Measurements from ENCODE around the gene COL6A3.
A peak's percentile ranks its signal among the peaks of the same experiment; 100 is the strongest.

Gene COL6A3

GRCh38 chr2:237434866-237435311, 20.9 kb upstream of the COL6A3 start:
- peaks cover 0 to 3% (median 0%) of the 10 kb centered on the region in 5 experiments for H3K9me3 ChIP-seq (ENCODE audit: control extremely low read depth in 1 of 5, control insufficient read depth in 4 of 5, insufficient read depth in 2 of 5, low read depth in 1 of 5, low read length in 4 of 5)
- peak overlapping the region in 5 of 7 experiments; percentile 4 to 43 (median 6) for H3K4me3 ChIP-seq (ENCODE audit: control insufficient read depth in 1 of 7, extremely low read depth in 1 of 7, insufficient read depth in 4 of 7, low read depth in 2 of 7, low read length in 6 of 7)
- H3K36me3 ChIP-seq (ENCODE audit: control insufficient read depth in 4 of 4, insufficient read depth in 4 of 4, low read length in 3 of 4) = no peaks in the 10 kb centered on the region
- peak; percentile 69 to 90 (median 87) for DNase-seq
- H3K27ac ChIP-seq (ENCODE audit: insufficient read depth in 1 of 2, low read depth in 1 of 2, low read length in 2 of 2, poor library complexity in 1 of 2, severe bottlenecking in 2 of 2) = peak overlapping the region in 1 of 2 experiments; percentile 12
- H3K4me1 ChIP-seq (ENCODE audit: control extremely low read depth in 1 of 4, control insufficient read depth in 4 of 4, insufficient read depth in 4 of 4, low read length in 3 of 4) = peaks cover 13 to 64% (median 55%) of the 10 kb centered on the region in 4 experiments
- WGBS (ENCODE audit: insufficient coverage) = under 1% methylated on average over 13 of the region's 14 CpGs
- H3K27me3 ChIP-seq (replicated peaks in 2 of 5; ENCODE audit: control insufficient read depth in 4 of 5, insufficient read depth in 5 of 5, low read length in 4 of 5) = no peaks in the 10 kb centered on the region
- POLR2A ChIA-PET = interaction anchor here (0.7 to 1.1 kb wide), 2 partner anchors 39 to 40 kb away, joined by 3 read pairs; no protein-coding TSS in a partner anchor
- CTCF ChIA-PET = interaction anchor here (1.0 to 4.3 kb wide), 6 partner anchors 14 to 141 kb away, joined by 3 to 32 read pairs (median 20); no protein-coding TSS in a partner anchor

DNA sequence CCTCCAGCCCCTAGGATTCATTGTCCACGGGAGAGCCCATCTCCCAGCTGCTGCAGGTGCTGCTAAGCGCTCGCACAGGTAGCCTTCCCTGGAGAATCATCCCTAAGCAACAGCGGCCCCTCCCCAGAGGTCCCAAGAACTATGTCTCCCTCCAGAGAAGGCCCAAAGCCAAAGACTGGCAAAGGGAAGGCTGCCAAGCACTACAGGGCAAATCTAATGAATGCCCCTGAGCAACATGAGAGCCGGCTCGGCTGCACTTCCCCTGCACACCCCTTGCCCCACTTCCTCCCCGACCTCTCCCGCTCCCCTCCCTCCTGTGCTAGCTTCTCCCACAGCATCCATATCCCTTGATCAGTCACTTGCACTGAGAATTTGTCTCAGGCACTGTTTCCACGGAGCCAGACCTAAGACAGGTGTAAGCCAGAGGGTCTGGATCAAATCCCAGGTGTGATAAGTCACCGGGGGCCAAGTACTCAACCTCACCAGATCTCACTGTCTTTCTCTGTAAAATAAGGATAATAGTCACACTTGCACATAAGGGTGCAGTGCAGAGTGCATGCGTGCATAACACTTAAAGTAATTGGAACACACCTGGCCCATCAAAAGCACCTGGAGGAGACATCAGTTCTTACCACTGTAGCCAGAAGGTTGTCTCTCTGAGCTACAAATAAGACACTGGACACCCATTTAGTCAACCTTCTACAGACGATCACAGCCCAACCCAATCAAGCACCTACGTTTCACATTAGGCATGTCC, 20.1 kb upstream of the COL6A3 start:
- POLR2A ChIA-PET = interaction anchor here (1.1 kb wide), 1 partner anchor 41 kb away, joined by 3 read pairs; no protein-coding TSS in a partner anchor

GRCh38 chr2:237432484-237433092, 18.6 kb upstream of the COL6A3 start:
- WGBS (ENCODE audit: insufficient coverage) = 68% methylated on average over 12 of the region's 17 CpGs
- Histone ChIP-seq H3K4me1 (ENCODE audit: control extremely low read depth in 1 of 4, control insufficient read depth in 4 of 4, insufficient read depth in 4 of 4, low read length in 3 of 4) (peaks cover 13 to 56% (median 48%) of the 10 kb centered on the region in 4 experiments), H3K9me3 (ENCODE audit: control extremely low read depth in 1 of 5, control insufficient read depth in 4 of 5, insufficient read depth in 2 of 5, low read depth in 1 of 5, low read length in 4 of 5) (no peaks in the 10 kb centered on the region), H3K27ac (ENCODE audit: insufficient read depth in 1 of 2, low read depth in 1 of 2, low read length in 2 of 2, poor library complexity in 1 of 2, severe bottlenecking in 2 of 2) (no peak overlapping the region), H3K27me3 (replicated peaks in 2 of 5; ENCODE audit: control insufficient read depth in 4 of 5, insufficient read depth in 5 of 5, low read length in 4 of 5) (no peaks in the 10 kb centered on the region), H3K36me3 (ENCODE audit: control insufficient read depth in 4 of 4, insufficient read depth in 4 of 4, low read length in 3 of 4) (no peaks in the 10 kb centered on the region), H3K4me3 (ENCODE audit: control insufficient read depth in 1 of 7, extremely low read depth in 1 of 7, insufficient read depth in 4 of 7, low read depth in 2 of 7, low read length in 6 of 7) (no peak overlapping the region)
- CTCF ChIA-PET = interaction anchor here (3.3 to 4.3 kb wide), 4 partner anchors 12 to 42 kb away, joined by 16 to 32 read pairs (median 26); no protein-coding TSS in a partner anchor
- DNase-seq = no peak
- POLR2A ChIA-PET = no interaction called here

More for the DNA sequence above, 20.1 kb upstream of the COL6A3 start:
- no peaks in the 10 kb centered on the region for H3K9me3 ChIP-seq (ENCODE audit: control extremely low read depth in 1 of 5, control insufficient read depth in 4 of 5, insufficient read depth in 2 of 5, low read depth in 1 of 5, low read length in 4 of 5)
- WGBS (ENCODE audit: insufficient coverage) = 50% methylated on average over 10 of the region's 13 CpGs
- peaks cover 13 to 66% (median 56%) of the 10 kb centered on the region in 4 experiments for H3K4me1 ChIP-seq (ENCODE audit: control extremely low read depth in 1 of 4, control insufficient read depth in 4 of 4, insufficient read depth in 4 of 4, low read length in 3 of 4)
- peak overlapping the region in 1 of 7 experiments; percentile 6 for H3K4me3 ChIP-seq (ENCODE audit: control insufficient read depth in 1 of 7, extremely low read depth in 1 of 7, insufficient read depth in 4 of 7, low read depth in 2 of 7, low read length in 6 of 7)
- H3K27me3 ChIP-seq (replicated peaks in 2 of 5; ENCODE audit: control insufficient read depth in 4 of 5, insufficient read depth in 5 of 5, low read length in 4 of 5) = no peaks in the 10 kb centered on the region
- DNase-seq = peak in 2 of 3 donors; percentile 38 to 46
- CTCF ChIA-PET = interaction anchor here (1.1 to 4.3 kb wide), 5 partner anchors 13 to 140 kb away, joined by 3 to 32 read pairs (median 23); no protein-coding TSS in a partner anchor
- H3K27ac ChIP-seq (ENCODE audit: insufficient read depth in 1 of 2, low read depth in 1 of 2, low read length in 2 of 2, poor library complexity in 1 of 2, severe bottlenecking in 2 of 2) = no peak overlapping the region
- no peaks in the 10 kb centered on the region for H3K36me3 ChIP-seq (ENCODE audit: control insufficient read depth in 4 of 4, insufficient read depth in 4 of 4, low read length in 3 of 4)

- Histone ChIP-seq H3K4me3 (ENCODE audit: control insufficient read depth in 1 of 7, extremely low read depth in 1 of 7, insufficient read depth in 4 of 7, low read depth in 2 of 7, low read length in 6 of 7) (no peak overlapping the region), H3K9me3 (ENCODE audit: control extremely low read depth in 1 of 5, control insufficient read depth in 4 of 5, insufficient read depth in 2 of 5, low read depth in 1 of 5, low read length in 4 of 5) (no peaks in the 10 kb centered on the region), H3K4me1 (ENCODE audit: control extremely low read depth in 1 of 4, control insufficient read depth in 4 of 4, insufficient read depth in 4 of 4, low read length in 3 of 4) (peaks cover 13 to 51% (median 44%) of the 10 kb centered on the region in 4 experiments), H3K27ac (ENCODE audit: insufficient read depth in 1 of 2, low read depth in 1 of 2, low read length in 2 of 2, poor library complexity in 1 of 2, severe bottlenecking in 2 of 2) (no peak overlapping the region), H3K36me3 (ENCODE audit: control insufficient read depth in 4 of 4, insufficient read depth in 4 of 4, low read length in 3 of 4) (no peaks in the 10 kb centered on the region), H3K27me3 (replicated peaks in 2 of 5; ENCODE audit: control insufficient read depth in 4 of 5, insufficient read depth in 5 of 5, low read length in 4 of 5) (no peaks in the 10 kb centered on the region)
- WGBS (ENCODE audit: insufficient coverage) = 97% methylated on average over 4 of the region's 4 CpGs
- DNase-seq = no peak
- ChIA-PET POLR2A (no interaction called here), CTCF (interaction anchor here (4.3 kb wide), 1 partner anchor 43 kb away, joined by 30 read pairs; no protein-coding TSS in a partner anchor)
Measured at GRCh38 chr2:237431837-237432236, 17.9 kb upstream of the COL6A3 start.

DNA sequence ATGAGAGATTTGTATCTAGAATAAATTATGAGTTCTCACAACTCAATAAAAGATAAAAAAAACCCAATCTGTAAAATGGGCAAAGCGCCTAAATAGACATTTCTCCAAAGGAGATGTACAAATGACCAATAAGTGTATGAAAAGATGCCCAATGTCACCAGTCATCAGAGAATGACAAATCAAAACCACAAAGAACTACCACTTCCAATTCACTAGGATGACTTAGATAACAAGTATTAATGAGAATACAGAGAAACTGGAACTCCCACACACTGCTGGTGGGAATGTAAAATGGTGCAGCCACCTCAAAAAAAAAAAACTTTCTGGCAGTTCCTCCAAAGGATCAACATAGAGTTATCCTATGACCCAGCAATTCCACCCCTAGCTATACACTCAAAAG, 17.4 kb upstream of the COL6A3 start:
- H3K4me1 ChIP-seq (ENCODE audit: control extremely low read depth in 1 of 4, control insufficient read depth in 4 of 4, insufficient read depth in 4 of 4, low read length in 3 of 4) = peaks cover 10 to 50% (median 44%) of the 10 kb centered on the region in 4 experiments

DNA sequence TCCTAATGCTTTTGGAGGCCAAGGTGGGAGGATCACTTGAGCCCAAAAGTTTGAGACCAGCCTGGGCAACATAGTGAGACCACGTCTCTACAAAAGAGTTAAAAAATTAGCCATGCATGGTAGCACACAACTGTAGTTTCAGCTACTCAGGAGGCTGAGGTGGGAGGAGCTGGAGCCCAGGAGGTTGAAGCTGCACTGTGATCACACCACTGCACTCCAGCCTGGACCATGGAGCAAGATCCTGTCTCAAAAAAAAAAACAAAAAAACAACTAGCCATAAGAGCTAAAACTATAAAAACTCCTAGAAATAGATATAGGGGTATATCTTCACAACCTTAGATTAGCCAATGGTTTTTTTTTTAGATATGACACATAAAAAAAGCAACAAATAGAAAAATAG, 16.9 kb upstream of the COL6A3 start:
- H3K4me1 ChIP-seq (ENCODE audit: control extremely low read depth in 1 of 4, control insufficient read depth in 4 of 4, insufficient read depth in 4 of 4, low read length in 3 of 4) = peaks cover 8 to 45% (median 39%) of the 10 kb centered on the region in 4 experiments
- WGBS (ENCODE audit: insufficient coverage) = 100% methylated on average over 1 of the region's 1 CpG

More for the DNA sequence above, 17.4 kb upstream of the COL6A3 start:
- ChIA-PET POLR2A (no interaction called here), CTCF (interaction anchor here (1.9 kb wide), 1 partner anchor 44 kb away, joined by 5 read pairs; no protein-coding TSS in a partner anchor)
- no peak overlapping the region for H3K4me3 ChIP-seq (ENCODE audit: control insufficient read depth in 1 of 7, extremely low read depth in 1 of 7, insufficient read depth in 4 of 7, low read depth in 2 of 7, low read length in 6 of 7)
- H3K36me3 ChIP-seq (ENCODE audit: control insufficient read depth in 4 of 4, insufficient read depth in 4 of 4, low read length in 3 of 4) = no peaks in the 10 kb centered on the region
- no peaks in the 10 kb centered on the region for H3K9me3 ChIP-seq (ENCODE audit: control extremely low read depth in 1 of 5, control insufficient read depth in 4 of 5, insufficient read depth in 2 of 5, low read depth in 1 of 5, low read length in 4 of 5)
- no peaks in the 10 kb centered on the region for H3K27me3 ChIP-seq (replicated peaks in 2 of 5; ENCODE audit: control insufficient read depth in 4 of 5, insufficient read depth in 5 of 5, low read length in 4 of 5)
- no CpG with 5 or more reads among the region's 1 CpG for WGBS (ENCODE audit: insufficient coverage)
- H3K27ac ChIP-seq (ENCODE audit: insufficient read depth in 1 of 2, low read depth in 1 of 2, low read length in 2 of 2, poor library complexity in 1 of 2, severe bottlenecking in 2 of 2) = no peak overlapping the region
- no peak for DNase-seq

More for the DNA sequence above, 16.9 kb upstream of the COL6A3 start:
- CTCF ChIA-PET = interaction anchor here (1.4 to 1.9 kb wide), 4 partner anchors 10 to 45 kb away, joined by 3 to 9 read pairs (median 7); no protein-coding TSS in a partner anchor
- DNase-seq = no peak
- no peaks in the 10 kb centered on the region for H3K9me3 ChIP-seq (ENCODE audit: control extremely low read depth in 1 of 5, control insufficient read depth in 4 of 5, insufficient read depth in 2 of 5, low read depth in 1 of 5, low read length in 4 of 5)
- POLR2A ChIA-PET = no interaction called here
- no peaks in the 10 kb centered on the region for H3K27me3 ChIP-seq (replicated peaks in 2 of 5; ENCODE audit: control insufficient read depth in 4 of 5, insufficient read depth in 5 of 5, low read length in 4 of 5)
- no peak overlapping the region for H3K4me3 ChIP-seq (ENCODE audit: control insufficient read depth in 1 of 7, extremely low read depth in 1 of 7, insufficient read depth in 4 of 7, low read depth in 2 of 7, low read length in 6 of 7)
- H3K27ac ChIP-seq (ENCODE audit: insufficient read depth in 1 of 2, low read depth in 1 of 2, low read length in 2 of 2, poor library complexity in 1 of 2, severe bottlenecking in 2 of 2) = no peak overlapping the region
- H3K36me3 ChIP-seq (ENCODE audit: control insufficient read depth in 4 of 4, insufficient read depth in 4 of 4, low read length in 3 of 4) = no peaks in the 10 kb centered on the region
